ENCODE data around the gene EIF6.
A peak's percentile ranks its signal among the peaks of the same experiment; 100 is the strongest.
"Not testable (repeated sequence)": the region's sequence is repeated elsewhere in the genome, so short reads cannot be mapped to it uniquely, and the experiment has no call there.

Gene EIF6

GRCh38 chr20:35257175-35257909 lies 27.2 kb downstream of the EIF6 start:
- peak; percentile 34 for DNase-seq (ENCODE audit: low read depth)
- no peak overlapping the region for H3K4me3 ChIP-seq (ENCODE audit: control insufficient read depth, low read depth, low read length)
- no peak for TF ChIP-seq CTCF (conservative IDR thresholded peaks at IDR 0.05; ENCODE audit: control insufficient read depth, insufficient read depth, low read depth, low read length)

DNA sequence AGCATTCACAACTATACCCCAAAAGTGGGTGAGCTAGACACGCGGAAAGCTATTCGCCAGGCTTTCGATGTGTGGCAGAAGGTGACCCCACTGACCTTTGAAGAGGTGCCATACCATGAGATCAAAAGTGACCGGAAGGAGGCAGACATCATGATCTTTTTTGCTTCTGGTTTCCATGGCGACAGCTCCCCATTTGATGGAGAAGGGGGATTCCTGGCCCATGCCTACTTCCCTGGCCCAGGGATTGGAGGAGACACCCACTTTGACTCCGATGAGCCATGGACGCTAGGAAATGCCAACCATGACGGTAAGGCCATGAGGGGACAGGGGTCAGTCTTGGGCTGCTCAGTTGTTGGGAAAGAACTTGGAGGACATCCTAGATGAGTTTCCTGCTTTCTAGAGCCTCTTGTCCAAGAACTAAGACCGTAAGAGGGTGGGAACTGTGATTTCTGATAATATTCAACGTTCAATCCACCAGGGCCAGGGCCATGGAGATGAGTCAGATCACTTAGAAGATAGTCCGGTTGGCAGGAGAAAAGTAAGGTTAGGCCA lies 30.0 kb downstream of the EIF6 start:
- TF ChIP-seq CTCF (conservative IDR thresholded peaks at IDR 0.05; ENCODE audit: control insufficient read depth, insufficient read depth, low read depth, low read length) = no peak
- no peak for DNase-seq (ENCODE audit: low read depth)
- no peak overlapping the region for H3K4me3 ChIP-seq (ENCODE audit: control insufficient read depth, low read depth, low read length)

GRCh38 chr20:35253010-35253409 lies 31.6 kb downstream of the EIF6 start:
- no peak for DNase-seq (ENCODE audit: low read depth)
- H3K4me3 ChIP-seq (ENCODE audit: control insufficient read depth, low read depth, low read length) = no peak overlapping the region
- TF ChIP-seq CTCF (conservative IDR thresholded peaks at IDR 0.05; ENCODE audit: control insufficient read depth, insufficient read depth, low read depth, low read length) = no peak

DNA sequence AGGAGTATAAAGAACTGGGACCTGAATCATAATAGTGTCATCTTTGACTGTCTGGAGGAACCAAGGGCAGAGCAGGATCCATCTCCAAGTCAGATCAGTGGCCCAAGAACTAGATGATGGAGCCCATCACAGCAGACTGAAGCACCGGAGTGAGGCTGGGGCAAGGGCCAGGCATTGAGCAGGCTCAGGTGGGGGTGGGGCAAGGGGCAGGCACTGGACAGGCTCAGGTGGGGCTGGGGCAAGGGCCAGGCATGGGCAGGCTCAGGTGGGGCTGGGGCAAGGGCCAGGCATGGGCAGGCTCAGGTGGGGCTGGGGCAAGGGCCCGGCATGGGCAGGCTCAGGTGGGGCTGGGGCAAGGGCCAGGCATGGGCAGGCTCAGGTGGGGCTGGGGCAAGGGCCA lies 32.0 kb downstream of the EIF6 start:
- not testable (repeated sequence) for DNase-seq (ENCODE audit: low read depth)

DNA sequence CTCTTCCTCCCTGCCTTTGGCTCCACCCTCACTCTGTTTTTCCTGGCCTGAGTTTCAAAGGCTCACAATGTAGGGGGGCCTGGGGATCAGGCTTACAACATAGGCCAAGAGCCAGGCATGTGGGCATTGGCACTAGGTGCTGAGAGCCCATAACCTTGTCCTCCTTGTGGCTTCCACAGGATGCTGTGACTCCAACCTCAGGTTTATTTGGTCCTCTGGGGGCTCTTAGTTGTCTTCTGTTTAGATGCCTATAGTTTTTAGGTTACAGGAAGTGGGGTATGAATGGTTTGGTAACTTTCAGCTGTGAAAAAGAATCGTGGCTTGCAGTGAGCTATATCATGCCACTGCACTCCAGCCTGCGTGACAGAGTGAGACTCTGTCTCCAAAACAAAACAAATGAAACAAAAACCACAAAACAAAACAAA lies 32.5 kb downstream of the EIF6 start:
- no peak overlapping the region for H3K4me3 ChIP-seq (ENCODE audit: control insufficient read depth, low read depth, low read length)
- no peak for TF ChIP-seq CTCF (conservative IDR thresholded peaks at IDR 0.05; ENCODE audit: control insufficient read depth, insufficient read depth, low read depth, low read length)
- no peak for DNase-seq (ENCODE audit: low read depth)

More for the DNA sequence above, 32.0 kb downstream of the EIF6 start:
- not testable (repeated sequence) for H3K4me3 ChIP-seq (ENCODE audit: control insufficient read depth, low read depth, low read length)

DNA sequence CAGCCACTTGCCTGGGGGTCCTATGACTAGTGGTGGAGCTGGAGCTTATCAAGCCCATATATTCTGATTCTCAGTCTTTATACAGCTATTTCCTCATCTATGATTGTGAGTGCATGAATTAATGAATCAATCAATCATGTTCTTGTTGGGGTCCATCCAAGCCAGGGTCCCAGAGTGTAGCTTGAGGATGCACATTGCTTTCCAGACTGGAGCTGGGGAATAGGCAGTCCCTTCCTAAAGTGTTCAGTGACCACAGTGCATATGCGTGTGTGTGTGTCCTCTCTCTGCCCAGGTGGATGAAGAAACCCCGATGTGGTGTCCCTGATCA lies 33.0 kb downstream of the EIF6 start:
- TF ChIP-seq CTCF (conservative IDR thresholded peaks at IDR 0.05; ENCODE audit: control insufficient read depth, insufficient read depth, low read depth, low read length) = no peak
- DNase-seq (ENCODE audit: low read depth) = no peak
- no peak overlapping the region for H3K4me3 ChIP-seq (ENCODE audit: control insufficient read depth, low read depth, low read length)

DNA sequence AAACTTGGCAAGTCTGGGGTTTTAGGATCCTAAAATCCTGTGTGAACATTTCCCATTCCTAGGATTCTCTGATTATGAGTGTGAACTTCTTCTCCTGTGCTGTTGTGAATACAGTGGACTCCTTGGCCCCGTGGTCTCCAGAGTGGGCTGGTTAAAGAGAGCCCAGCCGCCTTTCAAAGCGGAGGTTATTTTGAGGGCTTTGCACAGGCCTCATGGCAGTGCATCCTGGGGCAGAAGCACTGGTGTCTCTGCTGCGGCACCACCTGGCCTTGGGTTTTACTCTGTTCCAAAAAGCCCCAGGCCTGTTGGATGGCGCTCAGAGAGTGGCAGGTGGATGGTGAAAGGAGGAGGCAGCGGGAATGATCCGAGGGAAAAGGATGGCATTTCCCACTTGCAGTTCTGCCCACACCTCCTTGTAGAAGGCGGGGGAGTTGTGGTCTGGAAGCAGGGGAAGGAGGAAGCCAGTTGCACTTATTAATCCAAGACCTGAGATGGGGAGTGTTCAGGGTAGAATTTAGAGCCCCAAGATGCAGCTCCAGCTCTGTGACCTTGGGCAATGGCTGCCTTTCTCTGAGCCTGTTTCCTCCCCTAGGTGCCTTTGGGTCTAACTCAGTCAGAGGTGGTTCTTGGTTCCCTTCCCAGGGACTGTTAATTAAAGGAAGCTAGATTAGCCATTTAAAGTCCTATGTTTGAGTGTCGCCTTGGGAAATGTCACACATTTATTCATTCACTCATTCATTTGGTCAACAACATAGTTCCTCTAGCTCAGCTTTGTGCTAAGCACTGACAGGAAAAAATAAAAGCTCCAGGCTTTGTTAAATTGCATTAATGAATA lies 35.7 kb downstream of the EIF6 start:
- DNase-seq (ENCODE audit: low read depth) = no peak
- no peak for TF ChIP-seq CTCF (conservative IDR thresholded peaks at IDR 0.05; ENCODE audit: control insufficient read depth, insufficient read depth, low read depth, low read length)
- no peak overlapping the region for H3K4me3 ChIP-seq (ENCODE audit: control insufficient read depth, low read depth, low read length)

Data from fibroblast of mammary gland (primary cell).